GM18868 (cell line): ENCODE results near the gene NUTM2G.
"Not testable (repeated sequence)": the region's sequence is repeated elsewhere in the genome, so short reads cannot be mapped to it uniquely, and the experiment has no call there.

Experiments used
- ATAC-seq: cut with Tn5 transposase; IDR thresholded peaks from one replicate; pipeline ENCODE4 v1.9.1; 2021; ENCODE audit warnings: mild to moderate bottlenecking, moderate library complexity; ENCODE audit not compliant: unreplicated experiment

The NUTM2G gene

GRCh38 chr9:96928543-96928942 lies at the start of gene NUTM2G:
NUTM2G (plus strand) TSS chr9:96928843; CDS start chr9:96929025, 182 bp downstream.
- ATAC-seq, result not testable (repeated sequence)

- ATAC-seq, result no peak
Observed at GRCh38 chr9:96883922-96884321, 44.7 kb upstream of the NUTM2G start.

- no peak for ATAC-seq
Observed at GRCh38 chr9:96884443-96884842, 44.2 kb upstream of the NUTM2G start.

GRCh38 chr9:96885424-96885823 lies 43.2 kb upstream of the NUTM2G start:
- ATAC-seq, result no peak

- no peak for ATAC-seq
Observed at GRCh38 chr9:96888591-96888990, 40.1 kb upstream of the NUTM2G start.

- no peak for ATAC-seq
Observed at GRCh38 chr9:96892131-96892530, 36.5 kb upstream of the NUTM2G start.

- ATAC-seq, result not testable (repeated sequence)
Observed at GRCh38 chr9:96900010-96900409, 28.6 kb upstream of the NUTM2G start.

- not testable (repeated sequence) for ATAC-seq
Observed at GRCh38 chr9:96904947-96905722, 23.5 kb upstream of the NUTM2G start.

- not testable (repeated sequence) for ATAC-seq
Observed at GRCh38 chr9:96908479-96908878, 20.2 kb upstream of the NUTM2G start.

GRCh38 chr9:96915539-96915938 lies 13.1 kb upstream of the NUTM2G start:
- not testable (repeated sequence) for ATAC-seq

- not testable (repeated sequence) for ATAC-seq
Observed at GRCh38 chr9:96916531-96916930, 12.1 kb upstream of the NUTM2G start.

- ATAC-seq, result not testable (repeated sequence)
Observed at GRCh38 chr9:96918550-96918949, 10.1 kb upstream of the NUTM2G start.

GRCh38 chr9:96920803-96921202 lies 7.8 kb upstream of the NUTM2G start:
- ATAC-seq, result not testable (repeated sequence)

- not testable (repeated sequence) for ATAC-seq
Observed at GRCh38 chr9:96925587-96925986, 3.1 kb upstream of the NUTM2G start.

GRCh38 chr9:96931665-96932064 lies 3.0 kb downstream of the NUTM2G start:
- ATAC-seq, result not testable (repeated sequence)

GRCh38 chr9:96934097-96934496 lies 5.5 kb downstream of the NUTM2G start:
- ATAC-seq, result not testable (repeated sequence)

- ATAC-seq, result not testable (repeated sequence)
Observed at GRCh38 chr9:96934706-96935105, 6.1 kb downstream of the NUTM2G start.

GRCh38 chr9:96935401-96935800 lies 6.8 kb downstream of the NUTM2G start:
- ATAC-seq, result not testable (repeated sequence)

GRCh38 chr9:96937442-96937841 lies 8.8 kb downstream of the NUTM2G start:
- not testable (repeated sequence) for ATAC-seq

GRCh38 chr9:96938957-96939665 lies 10.5 kb downstream of the NUTM2G start:
- ATAC-seq, result not testable (repeated sequence)

- ATAC-seq, result peak; percentile 46
Observed at GRCh38 chr9:96940982-96941381, 12.3 kb downstream of the NUTM2G start.

- not testable (repeated sequence) for ATAC-seq
Observed at GRCh38 chr9:96941628-96942027, 13.0 kb downstream of the NUTM2G start.
